HUDEP-2 (cell line): Measurements from ENCODE around the gene ADAMTS19.
"Not testable (repeated sequence)": the region's sequence is repeated elsewhere in the genome, so short reads cannot be mapped to it uniquely, and the experiment has no call there.

Experiments used
- DNase-seq, 76 experiments: peaks; one replicate each; lab custom pipeline; 2025; ENCODE audit not compliant: unreplicated experiment in 76 of 76; lab: John Stamatoyannopoulos, UW

The ADAMTS19 gene

GRCh38 chr5:129459777-129460671 is at the start of gene ADAMTS19:
Gene ADAMTS19, plus strand, starts transcription at chr5:129460298. Its CDS starts 94 bp downstream, at chr5:129460392.
- peak in 7 of 76 experiments; percentile 1 to 38 (median 4) for DNase-seq

GRCh38 chr5:129410488-129410887 is 49.6 kb upstream of the ADAMTS19 start:
- DNase-seq, result no peak

GRCh38 chr5:129412721-129413120 is 47.4 kb upstream of the ADAMTS19 start:
- no peak for DNase-seq

- DNase-seq, result no peak
Measured at GRCh38 chr5:129413570-129413969, 46.5 kb upstream of the ADAMTS19 start.

- DNase-seq, result no peak
Measured at GRCh38 chr5:129419292-129419691, 40.8 kb upstream of the ADAMTS19 start.

GRCh38 chr5:129425031-129425430 is 35.1 kb upstream of the ADAMTS19 start:
- DNase-seq, result no peak

- no peak for DNase-seq
Measured at GRCh38 chr5:129426071-129426470, 34.0 kb upstream of the ADAMTS19 start.

GRCh38 chr5:129428636-129429035 is 31.5 kb upstream of the ADAMTS19 start:
- not testable (repeated sequence) for DNase-seq

GRCh38 chr5:129431406-129431805 is 28.7 kb upstream of the ADAMTS19 start:
- no peak for DNase-seq

GRCh38 chr5:129438322-129438721 is 21.8 kb upstream of the ADAMTS19 start:
- DNase-seq, result no peak

- no peak for DNase-seq
Measured at GRCh38 chr5:129440424-129440823, 19.7 kb upstream of the ADAMTS19 start.

GRCh38 chr5:129441096-129441495 is 19.0 kb upstream of the ADAMTS19 start:
- no peak for DNase-seq

GRCh38 chr5:129445379-129445778 is 14.7 kb upstream of the ADAMTS19 start:
- no peak for DNase-seq

GRCh38 chr5:129447968-129448367 is 12.1 kb upstream of the ADAMTS19 start:
- no peak for DNase-seq

- DNase-seq, result no peak
Measured at GRCh38 chr5:129448654-129449053, 11.4 kb upstream of the ADAMTS19 start.

GRCh38 chr5:129454461-129454860 is 5.6 kb upstream of the ADAMTS19 start:
- DNase-seq, result no peak

GRCh38 chr5:129459450-129459776 is 685 bp upstream of the ADAMTS19 start:
- no peak for DNase-seq

- DNase-seq, result no peak
Measured at GRCh38 chr5:129460672-129460935, 506 bp downstream of the ADAMTS19 start.

- peak in 15 of 76 experiments; percentile 0 to 65 (median 25) for DNase-seq
Measured at GRCh38 chr5:129460936-129461710, 1.0 kb downstream of the ADAMTS19 start.

- no peak for DNase-seq
Measured at GRCh38 chr5:129461711-129462332, 1.7 kb downstream of the ADAMTS19 start.

- no peak for DNase-seq
Measured at GRCh38 chr5:129465776-129466344, 5.8 kb downstream of the ADAMTS19 start.
